Hepatocyte (in vitro differentiated cells): ENCODE measurements around the gene FTCD. TPM values are rescaled to one million over a fixed set of nuclear protein-coding genes. Genes with fewer than 3 reads are reported as not detected.

Source experiments
- DNase-seq: peaks from one replicate; pipeline ENCODE4 v3.0.0-alpha.2; 2016; ENCODE audit warnings: low spot score
- H2AFZ ChIP-seq: fragments of 200-600 bp; sonication (generic); 2 replicates; pipeline ENCODE4 v1.6.0; 2016; ENCODE audit warnings: antibody characterized with exemption, mild to moderate bottlenecking
- H3K27ac ChIP-seq: fragments of 200-600 bp; sonication (generic); 2 replicates; pipeline ENCODE4 v1.5.1; 2016; ENCODE audit warnings: mild to moderate bottlenecking
- H3K27me3 ChIP-seq: fragments of 200-600 bp; sonication (generic); 2 replicates; pipeline ENCODE4 v1.6.1; 2016
- H3K36me3 ChIP-seq: fragments of 200-600 bp; sonication (generic); replicated peaks from 2 replicates; pipeline ENCODE4 v1.5.1; 2016; ENCODE audit warnings: low read depth; ENCODE audit not compliant: insufficient read depth
- H3K4me1 ChIP-seq: fragments of 200-600 bp; sonication (generic); 2 replicates; pipeline ENCODE4 v1.5.1; 2016; ENCODE audit warnings: mild to moderate bottlenecking, moderate library complexity; ENCODE audit not compliant: insufficient read depth
- H3K4me2 ChIP-seq: fragments of 200-600 bp; sonication (generic); 2 replicates; pipeline ENCODE4 v1.6.0; 2016
- H3K4me3 ChIP-seq: fragments of 200-600 bp; sonication (generic); 2 replicates; pipeline ENCODE4 v1.5.1; 2016; ENCODE audit warnings: mild to moderate bottlenecking
- H3K79me2 ChIP-seq: fragments of 200-600 bp; sonication (generic); 2 replicates; pipeline ENCODE4 v1.6.0; 2017; ENCODE audit warnings: mild to moderate bottlenecking
- H3K9me2 ChIP-seq: fragments of 200-600 bp; sonication (generic); replicated peaks from 2 replicates; pipeline ENCODE4 v1.6.0; 2017; ENCODE audit warnings: mild to moderate bottlenecking; ENCODE audit not compliant: insufficient read depth
- H3K9me3 ChIP-seq: fragments of 200-600 bp; sonication (generic); 2 replicates; pipeline ENCODE4 v1.5.1; 2016; ENCODE audit warnings: low read depth, mild to moderate bottlenecking
- H4K20me1 ChIP-seq: fragments of 200-600 bp; sonication (generic); 2 replicates; pipeline ENCODE4 v1.6.0; 2016; ENCODE audit warnings: mild to moderate bottlenecking; ENCODE audit not compliant: insufficient read depth, poor library complexity, severe bottlenecking
- EZH2 ChIP-seq: fragments of 200-600 bp; sonication (generic); IDR thresholded peaks from 2 replicates; pipeline ENCODE4 v1.6.1; 2016; ENCODE audit warnings: antibody characterized with exemption, mild to moderate bottlenecking, borderline replicate concordance
- EZH2phosphoT487 ChIP-seq: fragments of 200-600 bp; sonication (generic); IDR thresholded peaks from one replicate; pipeline ENCODE4 v1.6.1; 2018; ENCODE audit warnings: antibody characterized with exemption, mild to moderate bottlenecking, low read depth, moderate library complexity; ENCODE audit not compliant: unreplicated experiment, severe bottlenecking
- WGBS: methylation state at CpG from one replicate; pipeline ENCODE4 v1.1.6; 2016; ENCODE audit warnings: low lambda C conversion rate; ENCODE audit errors: missing lambda C conversion rate; 5-methylcytosine and 5-hydroxymethylcytosine counted together
- polyA plus RNA-seq: library from polyadenylated mRNA; unstranded; fragments of >200 nt; fragmentation: Nextera tagmentation; extraction: Ambion mirVana; gene quantifications from 2 replicates; pipeline ENCODE4 v1.2.1, GENCODE V29; 2016
- total RNA-seq: library from RNA; depleted of rRNA; stranded (reverse); fragments of >200 nt; gene quantifications from 2 replicates; pipeline ENCODE4 v1.2.3, GENCODE V29; 2014
- TF ChIP-seq, protein P1 (sequence below): fragments of 200-600 bp; sonication (generic); IDR thresholded peaks from 2 replicates; pipeline ENCODE4 v1.5.1; 2016; ENCODE audit warnings: antibody characterized with exemption, mild to moderate bottlenecking; ENCODE audit not compliant: poor library complexity

Gene FTCD
- total and polyA plus RNA-seq, 2 experiments from 2014 or later = 27.5 to 76.8 TPM

DNA sequence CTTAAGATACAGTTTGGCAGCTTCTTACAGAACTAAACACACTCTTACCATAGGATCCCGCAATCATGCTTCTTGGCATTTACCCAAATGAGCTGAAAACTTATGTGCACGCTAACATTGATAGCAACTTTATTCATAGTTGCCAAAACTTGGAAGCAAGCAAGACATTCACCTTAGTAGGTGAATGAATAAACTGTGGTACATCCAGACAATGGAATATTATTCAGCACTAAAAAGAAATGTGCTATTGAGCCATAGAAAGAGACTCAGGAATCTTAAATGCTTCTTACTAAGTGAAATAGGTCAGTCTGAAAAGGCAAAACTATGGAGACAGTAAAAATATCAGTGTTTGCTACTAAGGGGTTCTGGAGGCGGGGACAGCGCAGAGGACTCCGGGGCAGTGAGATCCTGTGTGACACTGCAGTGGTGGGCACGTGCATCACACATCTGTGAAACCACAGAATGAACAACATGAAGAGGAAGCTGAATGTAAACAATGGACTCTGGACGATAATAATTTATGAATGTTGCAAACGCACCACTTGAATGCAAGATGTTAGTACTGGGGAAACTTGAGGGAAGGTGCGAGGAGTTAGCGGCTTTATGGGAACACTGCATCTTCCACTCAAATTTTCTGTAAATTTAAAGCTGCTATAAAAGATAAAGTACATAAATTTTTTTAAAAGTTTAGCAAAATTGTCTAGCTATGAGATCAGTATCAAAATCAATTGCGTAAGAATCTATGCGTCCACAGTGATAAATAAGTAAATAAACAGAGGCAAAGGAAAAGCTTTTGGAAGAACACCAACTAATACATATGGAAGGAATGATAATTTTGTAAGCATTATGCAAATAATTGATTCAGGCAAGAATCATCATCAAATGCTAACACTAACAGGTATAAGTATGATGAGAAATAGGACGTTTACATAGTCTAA lies 44.3 kb upstream of the FTCD start:
- no peak overlapping the region for H3K27ac ChIP-seq
- no peaks in the 10 kb centered on the region for H3K9me2 ChIP-seq
- H3K79me2 ChIP-seq = peaks cover 2% of the 10 kb centered on the region
- H3K27me3 ChIP-seq = no peaks in the 10 kb centered on the region
- H3K36me3 ChIP-seq = no peaks in the 10 kb centered on the region
- no peaks in the 10 kb centered on the region for H4K20me1 ChIP-seq
- no peak overlapping the region for H3K4me3 ChIP-seq
- TF ChIP-seq, protein P1, sequence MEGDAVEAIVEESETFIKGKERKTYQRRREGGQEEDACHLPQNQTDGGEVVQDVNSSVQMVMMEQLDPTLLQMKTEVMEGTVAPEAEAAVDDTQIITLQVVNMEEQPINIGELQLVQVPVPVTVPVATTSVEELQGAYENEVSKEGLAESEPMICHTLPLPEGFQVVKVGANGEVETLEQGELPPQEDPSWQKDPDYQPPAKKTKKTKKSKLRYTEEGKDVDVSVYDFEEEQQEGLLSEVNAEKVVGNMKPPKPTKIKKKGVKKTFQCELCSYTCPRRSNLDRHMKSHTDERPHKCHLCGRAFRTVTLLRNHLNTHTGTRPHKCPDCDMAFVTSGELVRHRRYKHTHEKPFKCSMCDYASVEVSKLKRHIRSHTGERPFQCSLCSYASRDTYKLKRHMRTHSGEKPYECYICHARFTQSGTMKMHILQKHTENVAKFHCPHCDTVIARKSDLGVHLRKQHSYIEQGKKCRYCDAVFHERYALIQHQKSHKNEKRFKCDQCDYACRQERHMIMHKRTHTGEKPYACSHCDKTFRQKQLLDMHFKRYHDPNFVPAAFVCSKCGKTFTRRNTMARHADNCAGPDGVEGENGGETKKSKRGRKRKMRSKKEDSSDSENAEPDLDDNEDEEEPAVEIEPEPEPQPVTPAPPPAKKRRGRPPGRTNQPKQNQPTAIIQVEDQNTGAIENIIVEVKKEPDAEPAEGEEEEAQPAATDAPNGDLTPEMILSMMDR = no peak
- TF ChIP-seq EZH2phosphoT487 (no peak), EZH2 (no peak)
- WGBS = 80% methylated on average over 13 of the region's 13 CpGs
- H3K9me3 ChIP-seq = no peaks in the 10 kb centered on the region
- DNase-seq = no peak
- H2AFZ ChIP-seq = no peak overlapping the region
- H3K4me2 ChIP-seq = no peak overlapping the region
- no peaks in the 10 kb centered on the region for H3K4me1 ChIP-seq

DNA sequence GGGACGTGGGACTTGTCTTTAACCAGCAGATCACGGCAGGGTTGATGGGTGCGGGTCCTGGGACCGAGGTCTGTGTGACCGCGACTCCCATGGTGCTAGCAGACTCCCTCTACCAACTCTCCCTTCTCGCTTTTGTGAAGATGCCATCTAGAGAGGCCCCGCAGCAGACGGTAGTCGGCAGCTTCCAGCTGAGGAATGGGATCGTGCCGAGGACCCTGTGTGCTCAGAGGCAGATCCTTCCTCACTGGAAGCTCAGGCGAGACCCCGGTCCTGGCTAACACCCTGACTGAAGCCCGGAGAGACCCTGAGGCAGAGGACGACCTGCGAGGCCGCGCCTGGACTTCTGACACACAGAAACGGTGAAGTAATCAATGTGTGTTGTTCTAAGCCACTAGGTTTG lies 41.4 kb upstream of the FTCD start:
- no peaks in the 10 kb centered on the region for H3K4me1 ChIP-seq
- H3K9me3 ChIP-seq = no peaks in the 10 kb centered on the region
- no peaks in the 10 kb centered on the region for H3K36me3 ChIP-seq
- H3K4me3 ChIP-seq = no peak overlapping the region
- 90% methylated on average over 20 of the region's 20 CpGs for WGBS
- H3K79me2 ChIP-seq = no peaks in the 10 kb centered on the region
- H3K27me3 ChIP-seq = no peaks in the 10 kb centered on the region
- no peak for DNase-seq
- H4K20me1 ChIP-seq = no peaks in the 10 kb centered on the region
- H2AFZ ChIP-seq = no peak overlapping the region
- H3K27ac ChIP-seq = no peak overlapping the region
- H3K4me2 ChIP-seq = no peak overlapping the region
- H3K9me2 ChIP-seq = no peaks in the 10 kb centered on the region
- TF ChIP-seq EZH2 (no peak), EZH2phosphoT487 (no peak)
- TF ChIP-seq, protein P1 = no peak

DNA sequence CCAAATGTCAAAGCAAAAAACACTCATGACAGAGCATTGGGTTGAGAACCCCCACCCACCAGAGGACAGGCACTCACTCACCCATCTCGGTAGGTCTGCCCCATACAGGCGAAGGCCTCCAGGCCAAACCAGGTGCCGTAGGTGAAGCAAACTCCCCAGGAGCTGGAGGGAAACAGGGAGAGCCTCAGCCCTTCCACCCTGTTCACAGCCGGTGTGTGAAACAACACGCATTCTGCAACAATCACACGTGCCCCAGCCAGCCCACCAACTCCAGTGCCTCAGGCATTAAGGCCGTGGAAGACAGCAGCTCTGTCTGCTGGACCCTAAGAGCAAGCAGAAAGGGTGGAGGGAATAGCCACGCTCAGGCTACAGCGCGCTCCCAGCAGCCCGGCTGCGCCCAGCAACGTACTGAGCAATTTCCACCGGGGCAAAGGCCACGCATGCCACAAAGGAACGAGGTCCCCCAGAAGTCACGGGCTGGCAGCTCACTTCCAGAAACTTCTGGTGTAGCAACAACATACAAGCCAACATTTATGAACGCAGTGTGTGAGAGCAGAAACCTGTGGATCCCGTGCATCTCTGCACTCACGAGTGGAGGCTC lies 40.3 kb upstream of the FTCD start:
- no peaks in the 10 kb centered on the region for H3K27me3 ChIP-seq
- H3K27ac ChIP-seq = no peak overlapping the region
- H3K9me3 ChIP-seq = no peaks in the 10 kb centered on the region
- no peaks in the 10 kb centered on the region for H3K9me2 ChIP-seq
- H3K36me3 ChIP-seq = no peaks in the 10 kb centered on the region
- no peak overlapping the region for H2AFZ ChIP-seq
- TF ChIP-seq, protein P1 = no peak
- TF ChIP-seq EZH2 (no peak), EZH2phosphoT487 (no peak)
- WGBS = 91% methylated on average over 20 of the region's 20 CpGs
- H4K20me1 ChIP-seq = no peaks in the 10 kb centered on the region
- H3K4me3 ChIP-seq = no peak overlapping the region
- H3K4me1 ChIP-seq = no peaks in the 10 kb centered on the region
- DNase-seq = peak; percentile 2
- H3K4me2 ChIP-seq = no peak overlapping the region
- H3K79me2 ChIP-seq = no peaks in the 10 kb centered on the region
